Neutrophil (primary cell): Measurements from ENCODE around the gene UBAC2.

ENCODE experiments used
- H3K27ac ChIP-seq: fragments of 200-600 bp; sonication (generic); 2 replicates; pipeline ENCODE4 v1.5.1; 2016; ENCODE audit warnings: mild to moderate bottlenecking, moderate library complexity
- H3K27me3 ChIP-seq: fragments of 200-600 bp; sonication (generic); 2 replicates; pipeline ENCODE4 v1.6.0; 2016; ENCODE audit warnings: mild to moderate bottlenecking
- H3K36me3 ChIP-seq: fragments of 200-600 bp; sonication (generic); 2 replicates; pipeline ENCODE4 v1.5.1; 2017
- H3K4me1 ChIP-seq, 2 experiments: fragments of 200-600 bp in 1 of 2; sonication (generic) in 1 of 2; 1 replicate in 1 of 2; 2 replicates in 1 of 2; pipeline versions ENCODE4 v1.5.1 to v1.6.1; 2013 to 2016; ENCODE audit warnings: low read depth in 1 of 2, low read length in 1 of 2, mild to moderate bottlenecking in 1 of 2, moderate library complexity in 1 of 2; ENCODE audit not compliant: control insufficient read depth in 1 of 2, insufficient read depth in 1 of 2
- H3K4me3 ChIP-seq, 2 experiments: fragments of 200-600 bp in 1 of 2; sonication (generic) in 1 of 2; 1 replicate in 1 of 2; 2 replicates in 1 of 2; pipeline ENCODE4 v1.5.1; 2013 to 2016; ENCODE audit warnings: low read depth in 1 of 2, low read length in 1 of 2, mild to moderate bottlenecking in 1 of 2, moderate library complexity in 1 of 2
- H3K9me3 ChIP-seq: fragments of 200-600 bp; sonication (generic); 2 replicates; pipeline ENCODE4 v1.5.1; 2016
- TF ChIP-seq, protein P1 (sequence below): fragments of 200-600 bp; sonication (generic); IDR thresholded peaks from 2 replicates; pipeline ENCODE4 v1.5.1; 2016; ENCODE audit warnings: antibody characterized with exemption

The UBAC2 gene

DNA sequence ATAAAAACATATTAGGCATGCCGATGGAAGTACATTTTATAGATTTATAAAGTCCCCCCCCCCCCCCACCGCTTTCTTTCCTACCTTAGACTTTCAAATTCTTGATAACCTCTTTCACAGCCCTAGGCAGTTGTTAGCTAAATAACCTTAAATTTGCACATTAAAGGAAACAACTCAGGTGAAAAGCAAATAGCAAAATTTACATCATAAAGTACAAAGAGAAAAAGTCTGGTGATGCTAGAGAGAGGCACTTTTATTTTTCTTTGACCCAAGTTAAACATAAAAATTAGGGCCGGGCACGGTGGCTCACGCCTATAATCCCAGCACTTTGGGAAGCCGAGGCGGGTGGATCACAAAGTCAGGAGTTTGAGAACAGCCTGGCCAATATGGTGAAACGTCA lies 15.0 kb upstream of the UBAC2 start:
- H3K4me3 ChIP-seq = no peak overlapping the region
- no peaks in the 10 kb centered on the region for H3K4me1 ChIP-seq
- H3K27ac ChIP-seq = no peak overlapping the region
- TF ChIP-seq, protein P1, sequence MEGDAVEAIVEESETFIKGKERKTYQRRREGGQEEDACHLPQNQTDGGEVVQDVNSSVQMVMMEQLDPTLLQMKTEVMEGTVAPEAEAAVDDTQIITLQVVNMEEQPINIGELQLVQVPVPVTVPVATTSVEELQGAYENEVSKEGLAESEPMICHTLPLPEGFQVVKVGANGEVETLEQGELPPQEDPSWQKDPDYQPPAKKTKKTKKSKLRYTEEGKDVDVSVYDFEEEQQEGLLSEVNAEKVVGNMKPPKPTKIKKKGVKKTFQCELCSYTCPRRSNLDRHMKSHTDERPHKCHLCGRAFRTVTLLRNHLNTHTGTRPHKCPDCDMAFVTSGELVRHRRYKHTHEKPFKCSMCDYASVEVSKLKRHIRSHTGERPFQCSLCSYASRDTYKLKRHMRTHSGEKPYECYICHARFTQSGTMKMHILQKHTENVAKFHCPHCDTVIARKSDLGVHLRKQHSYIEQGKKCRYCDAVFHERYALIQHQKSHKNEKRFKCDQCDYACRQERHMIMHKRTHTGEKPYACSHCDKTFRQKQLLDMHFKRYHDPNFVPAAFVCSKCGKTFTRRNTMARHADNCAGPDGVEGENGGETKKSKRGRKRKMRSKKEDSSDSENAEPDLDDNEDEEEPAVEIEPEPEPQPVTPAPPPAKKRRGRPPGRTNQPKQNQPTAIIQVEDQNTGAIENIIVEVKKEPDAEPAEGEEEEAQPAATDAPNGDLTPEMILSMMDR = no peak
- no peaks in the 10 kb centered on the region for H3K36me3 ChIP-seq
- H3K9me3 ChIP-seq = peaks cover 8% of the 10 kb centered on the region
- no peaks in the 10 kb centered on the region for H3K27me3 ChIP-seq

DNA sequence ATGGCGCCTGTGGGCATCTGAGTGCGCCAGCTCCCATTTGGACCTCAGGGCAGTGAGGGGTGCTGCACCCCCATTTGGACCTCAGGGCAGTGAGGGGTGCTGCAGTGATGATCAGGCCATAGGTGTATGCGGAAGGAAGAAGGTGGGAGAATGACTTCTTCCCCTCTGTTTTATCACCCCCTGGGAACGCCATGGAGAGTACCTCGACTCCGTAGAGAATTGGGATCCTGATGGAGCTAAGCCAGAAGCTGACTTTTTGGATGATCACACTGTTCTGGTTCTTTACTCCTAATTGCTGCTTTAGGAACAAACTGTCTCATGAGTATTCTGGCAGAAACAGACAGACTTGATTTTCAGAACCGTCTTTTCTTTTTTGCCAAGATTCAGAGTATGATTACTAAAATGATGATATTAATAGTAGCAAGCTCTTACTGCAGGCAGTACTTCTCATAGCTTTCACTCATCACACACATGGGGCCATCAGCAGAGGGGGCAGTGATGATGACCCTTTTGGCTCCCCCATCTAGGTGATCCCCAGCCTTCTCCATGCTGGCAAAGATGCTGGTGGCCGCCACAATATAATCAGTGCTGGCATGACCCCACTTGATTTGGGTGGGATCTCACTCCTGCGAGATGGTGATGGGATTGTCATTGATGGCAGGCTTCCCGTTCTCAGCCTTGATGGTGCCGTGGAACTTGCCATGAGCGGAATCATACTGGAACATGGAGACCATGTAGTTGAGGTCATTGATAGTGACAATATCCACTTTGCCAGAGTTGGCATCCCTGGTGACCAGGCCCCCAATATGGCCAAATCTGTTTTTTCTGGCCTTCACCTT lies 10.3 kb upstream of the UBAC2 start:
- H3K36me3 ChIP-seq = no peaks in the 10 kb centered on the region
- H3K27me3 ChIP-seq = no peaks in the 10 kb centered on the region
- H3K9me3 ChIP-seq = no peaks in the 10 kb centered on the region
- no peak overlapping the region for H3K4me3 ChIP-seq
- H3K4me1 ChIP-seq = peaks cover 0 to 10% of the 10 kb centered on the region in 2 experiments
- TF ChIP-seq, protein P1 = no peak
- H3K27ac ChIP-seq = no peak overlapping the region

DNA sequence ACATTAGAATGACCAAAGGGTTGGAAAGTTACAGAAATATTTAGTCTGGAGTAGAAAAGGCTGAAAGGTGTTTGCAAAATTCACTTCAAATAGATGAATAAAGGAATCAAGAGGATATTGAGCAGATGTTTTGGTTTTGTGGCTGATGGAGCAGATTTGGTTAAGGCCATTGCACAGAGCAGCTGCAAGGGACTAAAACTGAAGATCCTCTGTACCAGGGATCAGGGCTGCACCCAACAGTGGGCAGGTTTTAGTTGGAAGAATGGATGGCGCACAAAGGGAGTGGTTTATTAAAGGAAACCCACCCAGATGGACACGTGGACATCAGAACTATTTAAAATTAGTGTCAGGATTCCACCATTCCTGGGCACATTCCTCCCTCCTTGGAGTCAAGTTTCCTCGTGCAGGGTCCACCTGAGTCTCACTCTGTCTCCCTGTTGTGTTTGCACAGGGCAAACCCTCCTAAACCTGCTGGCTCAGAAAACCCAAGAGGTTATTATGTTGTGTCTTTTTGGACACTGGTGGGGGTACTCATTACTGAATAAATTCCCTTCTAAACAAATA lies 9.2 kb upstream of the UBAC2 start:
- Histone ChIP-seq H3K4me3 (no peak overlapping the region), H3K36me3 (no peaks in the 10 kb centered on the region), H3K9me3 (no peaks in the 10 kb centered on the region), H3K27me3 (no peaks in the 10 kb centered on the region), H3K27ac (no peak overlapping the region), H3K4me1 (peaks cover 0 to 10% of the 10 kb centered on the region in 2 experiments)
- TF ChIP-seq, protein P1 = no peak

DNA sequence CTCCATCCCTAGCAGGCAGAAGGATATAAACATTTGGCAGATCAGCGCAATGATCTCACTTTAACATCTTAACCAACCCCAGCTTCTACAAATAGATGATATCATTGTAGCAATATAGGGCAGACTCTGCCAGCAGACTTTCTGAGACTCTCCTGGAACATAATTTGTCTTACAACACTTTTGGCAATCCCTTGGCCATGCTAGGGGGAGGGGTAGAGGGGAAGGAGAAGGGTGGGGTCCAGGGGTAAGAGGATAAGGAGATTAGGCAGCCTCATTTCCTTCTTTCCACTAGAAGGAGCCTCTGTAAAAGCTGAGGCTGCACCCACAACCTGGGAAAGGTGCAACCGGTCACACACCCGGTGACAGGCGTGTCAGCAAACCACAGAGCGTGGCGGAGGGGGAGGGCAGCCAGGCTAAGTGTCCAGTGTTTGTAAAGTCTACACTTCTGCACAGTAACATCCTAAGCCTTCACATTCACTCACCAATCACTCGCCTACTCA lies 8.7 kb upstream of the UBAC2 start:
- TF ChIP-seq, protein P1 = no peak
- Histone ChIP-seq H3K27ac (no peak overlapping the region), H3K27me3 (no peaks in the 10 kb centered on the region), H3K4me1 (peaks cover 0 to 10% of the 10 kb centered on the region in 2 experiments), H3K36me3 (no peaks in the 10 kb centered on the region), H3K4me3 (no peak overlapping the region), H3K9me3 (no peaks in the 10 kb centered on the region)

DNA sequence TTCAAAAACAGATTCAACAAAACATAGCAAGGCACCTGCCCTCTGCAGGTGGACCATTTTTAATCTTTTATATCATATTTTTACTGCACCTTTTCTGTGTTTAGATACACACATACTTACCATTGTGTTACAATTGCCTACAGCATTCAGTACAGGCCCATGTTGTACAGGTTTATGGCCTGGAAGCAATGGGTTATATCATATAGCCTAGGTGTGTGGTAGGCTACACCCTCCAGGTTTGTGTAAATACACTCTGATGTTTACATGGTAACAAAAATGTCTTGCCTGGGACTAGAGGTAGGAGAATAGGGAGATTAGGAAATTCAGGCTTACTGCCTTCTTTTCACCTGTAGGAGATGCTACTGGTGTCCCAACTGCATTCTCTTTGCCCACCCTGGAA lies 8.2 kb upstream of the UBAC2 start:
- Histone ChIP-seq H3K36me3 (no peaks in the 10 kb centered on the region), H3K4me1 (peaks cover 0 to 10% of the 10 kb centered on the region in 2 experiments), H3K27me3 (no peaks in the 10 kb centered on the region), H3K9me3 (no peaks in the 10 kb centered on the region), H3K27ac (no peak overlapping the region), H3K4me3 (no peak overlapping the region)
- TF ChIP-seq, protein P1 = no peak
